SK-N-SH (cell line): ENCODE measurements around the gene SEPTIN7. TPM values are rescaled to one million over a fixed set of nuclear protein-coding genes. Genes with fewer than 3 reads are reported as not detected.

ENCODE experiments used
- CTCF ChIA-PET: fragments of 300-600, 350-600 bp; formaldehyde crosslinking; extraction: SDS; loops from one replicate; lab custom pipeline; 2021; lab: Yijun Ruan, JAX
- POLR2A ChIA-PET: fragments of 350-600 bp; sonication (Branson Sonifier 250); formaldehyde crosslinking; extraction: SDS; loops from one replicate; lab custom pipeline; 2020; ENCODE audit warnings: antibody characterized with exemption, inconsistent platforms; lab: Yijun Ruan, JAX
- DNase-seq: peaks from one replicate; pipeline ENCODE4 v3.0.0; 2012
- H2AFZ ChIP-seq: fragments of 200-600 bp; sonication (generic); 2 replicates; pipeline ENCODE4 v1.8.1; 2016; ENCODE audit warnings: antibody characterized with exemption, mild to moderate bottlenecking, low read depth
- H3F3A ChIP-seq: fragments of 200-600 bp; sonication (generic); replicated peaks from 2 replicates; pipeline ENCODE3; 2016; ENCODE audit warnings: antibody characterized with exemption, mild to moderate bottlenecking; ENCODE audit not compliant: insufficient read depth
- H3K27ac ChIP-seq, 2 experiments: fragments of 200-500 bp in 1 of 2; fragments of 200-600 bp in 1 of 2; sonication (Bioruptor generic) in 1 of 2; sonication (generic), shearing (Covaris generic) in 1 of 2; 2 replicates each; pipeline versions ENCODE4 v1.5.1 to v1.6.1; 2014 to 2016; ENCODE audit warnings: low read depth in 2 of 2, inconsistent platforms in 1 of 2, low read length in 1 of 2, mild to moderate bottlenecking in 1 of 2, mixed read lengths in 1 of 2
- H3K27me3 ChIP-seq: fragments of 200-600 bp; sonication (generic), shearing (Covaris generic); 2 replicates; pipeline ENCODE4 v1.6.1; 2016; ENCODE audit warnings: mixed run types; ENCODE audit not compliant: insufficient read depth
- H3K36me3 ChIP-seq, 2 experiments: fragments of 200-500 bp in 1 of 2; fragments of 200-600 bp in 1 of 2; sonication (Bioruptor generic) in 1 of 2; sonication (generic) in 1 of 2; replicated peaks in 1 of 2; 2 replicates each; pipeline versions ENCODE3 to v1.5.1; 2014 to 2016; ENCODE audit warnings: low read length in 1 of 2, mild to moderate bottlenecking in 1 of 2; ENCODE audit not compliant: insufficient read depth in 2 of 2, control insufficient read depth in 1 of 2
- H3K4me1 ChIP-seq, 2 experiments: fragments of 200-500 bp in 1 of 2; fragments of 200-600 bp in 1 of 2; sonication (Bioruptor generic) in 1 of 2; sonication (generic), shearing (Covaris generic) in 1 of 2; 2 replicates each; pipeline versions ENCODE4 v1.5.1 to v1.6.1; 2014 to 2016; ENCODE audit warnings: low read depth in 1 of 2, low read length in 1 of 2, mixed run types in 1 of 2; ENCODE audit not compliant: insufficient read depth in 2 of 2, control insufficient read depth in 1 of 2
- H3K4me2 ChIP-seq: fragments of 200-600 bp; sonication (generic), shearing (Covaris generic); 2 replicates; pipeline ENCODE4 v1.6.1; 2017; ENCODE audit warnings: mixed run types
- H3K4me3 ChIP-seq, 2 experiments: fragments of 200-500 bp in 1 of 2; fragments of 200-600 bp in 1 of 2; sonication (Bioruptor generic) in 1 of 2; sonication (generic), shearing (Covaris generic) in 1 of 2; 2 replicates each; pipeline versions ENCODE4 v1.5.1 to v1.8.1; 2014 to 2016; ENCODE audit warnings: low read depth in 2 of 2, inconsistent platforms in 1 of 2, low read length in 1 of 2, mild to moderate bottlenecking in 1 of 2, mixed read lengths in 1 of 2, moderate library complexity in 1 of 2
- H3K79me2 ChIP-seq: fragments of 200-600 bp; sonication (generic); 2 replicates; pipeline ENCODE4 v1.8.1; 2017; ENCODE audit warnings: mild to moderate bottlenecking; ENCODE audit not compliant: insufficient read depth
- H3K9ac ChIP-seq: fragments of 200-600 bp; sonication (generic); 2 replicates; pipeline ENCODE4 v1.6.1; 2017; ENCODE audit warnings: mixed run types
- H3K9me2 ChIP-seq: fragments of 200-600 bp; sonication (generic); 2 replicates; pipeline ENCODE4 v1.6.1; 2017; ENCODE audit warnings: mixed run types
- H3K9me3 ChIP-seq: fragments of 200-600 bp; sonication (generic); 2 replicates; pipeline ENCODE4 v1.6.1; 2017; ENCODE audit warnings: mixed run types, mild to moderate bottlenecking, moderate library complexity
- H4K20me1 ChIP-seq: fragments of 200-600 bp; sonication (generic); 2 replicates; pipeline ENCODE4 v1.6.1; 2017; ENCODE audit warnings: mild to moderate bottlenecking, mixed run types; ENCODE audit not compliant: insufficient read depth
- CTCF ChIP-seq: fragments of 200-600 bp; sonication (generic); IDR thresholded peaks from 2 replicates; pipeline ENCODE4 v1.6.1; 2017; ENCODE audit warnings: antibody characterized with exemption, mild to moderate bottlenecking, moderate library complexity
- ELF1 ChIP-seq: IDR thresholded peaks from 2 replicates; pipeline ENCODE4 v1.4.0; 2012
- IRF3 ChIP-seq: fragments of 150-350 bp; IDR thresholded peaks from 2 replicates; pipeline ENCODE4 v1.6.1; 2016; ENCODE audit warnings: mild to moderate bottlenecking, low read depth, low read length
- MEF2A ChIP-seq: IDR thresholded peaks from 2 replicates; pipeline ENCODE4 v1.4.0; 2012; ENCODE audit warnings: low read depth, borderline replicate concordance
- POLR2AphosphoS5 ChIP-seq: IDR thresholded peaks from 2 replicates; pipeline ENCODE4 v1.6.1; 2012; ENCODE audit warnings: low read depth, low read length
- RAD21 ChIP-seq: IDR thresholded peaks from 2 replicates; pipeline ENCODE4 v1.6.1; 2012; ENCODE audit warnings: mild to moderate bottlenecking, low read length
- RCOR1 ChIP-seq: fragments of 150-350 bp; IDR thresholded peaks from 2 replicates; pipeline ENCODE4 v1.6.1; 2017; ENCODE audit warnings: antibody characterized with exemption, low read length
- SMC3 ChIP-seq: IDR thresholded peaks from 2 replicates; pipeline ENCODE4 v1.6.1; 2012; ENCODE audit warnings: low read depth, low read length, improper control_type of control experiment
- TCF12 ChIP-seq: IDR thresholded peaks from 2 replicates; pipeline ENCODE4 v1.4.0; 2012
- TEAD4 ChIP-seq: IDR thresholded peaks from 2 replicates; pipeline ENCODE4 v1.4.0; 2012; ENCODE audit warnings: mild to moderate bottlenecking, borderline replicate concordance; ENCODE audit not compliant: insufficient read depth
- USF2 ChIP-seq: fragments of 150-350 bp; IDR thresholded peaks from 2 replicates; pipeline ENCODE4 v1.6.1; 2017; ENCODE audit warnings: antibody characterized with exemption, low read length, low read depth, borderline replicate concordance
- ZBTB33 ChIP-seq: IDR thresholded peaks from 2 replicates; pipeline ENCODE4 v1.4.0; 2012; ENCODE audit warnings: low read depth, borderline replicate concordance
- polyA plus RNA-seq, 3 experiments: library from polyadenylated mRNA; depleted of rRNA; stranded (reverse); fragments of >200 nt; gene quantifications; 2 replicates each; pipeline ENCODE4 v1.2.3, GENCODE V29; 2012

Gene SEPTIN7
- polyA plus RNA-seq, 1 of the 3 experiments (the other 2 are of a cell fraction): 119 TPM

GRCh38 chr7:35818513-35818912 lies 17.7 kb downstream of the SEPTIN7 start:
- H3K4me3 ChIP-seq: no peak overlapping the region

More at GRCh38 chr7:35818513-35818912, 17.7 kb downstream of the SEPTIN7 start:
- Histone ChIP-seq H3K36me3 (peaks cover 0 to 35% of the 10 kb centered on the region in 2 experiments), H4K20me1 (peaks cover 97% of the 10 kb centered on the region), H3K9ac (no peak overlapping the region), H3F3A (no peaks in the 10 kb centered on the region), H3K4me1 (peaks cover 0 to 4% of the 10 kb centered on the region in 2 experiments; a peak in 2 of 4 replicates), H3K9me2 (no peaks in the 10 kb centered on the region), H3K27me3 (no peaks in the 10 kb centered on the region), H3K4me2 (no peak overlapping the region), H3K79me2 (peaks cover 100% of the 10 kb centered on the region), H3K9me3 (peaks cover 9% of the 10 kb centered on the region; the same call in 1 of the 2 replicates), H2AFZ (no peak overlapping the region), H3K27ac (no peak overlapping the region)
- no peak for DNase-seq
- TF ChIP-seq RCOR1 (no peak), SMC3 (no peak), ZBTB33 (no peak), MEF2A (no peak), TCF12 (no peak), CTCF (no peak), RAD21 (no peak), IRF3 (no peak), TEAD4 (no peak), ELF1 (no peak), POLR2AphosphoS5 (no peak), USF2 (no peak)
- CTCF ChIA-PET: interaction anchor here (3.9 kb wide), 1 partner anchor 17 kb away, joined by 25 read pairs; the partner anchor contains the start of gene SEPTIN7
- POLR2A ChIA-PET: no interaction called here
